ENCODE data around the gene PHF21B.
"Not testable (repeated sequence)": the region's sequence is repeated elsewhere in the genome, so short reads cannot be mapped to it uniquely, and the experiment has no call there.

PHF21B gene

DNA sequence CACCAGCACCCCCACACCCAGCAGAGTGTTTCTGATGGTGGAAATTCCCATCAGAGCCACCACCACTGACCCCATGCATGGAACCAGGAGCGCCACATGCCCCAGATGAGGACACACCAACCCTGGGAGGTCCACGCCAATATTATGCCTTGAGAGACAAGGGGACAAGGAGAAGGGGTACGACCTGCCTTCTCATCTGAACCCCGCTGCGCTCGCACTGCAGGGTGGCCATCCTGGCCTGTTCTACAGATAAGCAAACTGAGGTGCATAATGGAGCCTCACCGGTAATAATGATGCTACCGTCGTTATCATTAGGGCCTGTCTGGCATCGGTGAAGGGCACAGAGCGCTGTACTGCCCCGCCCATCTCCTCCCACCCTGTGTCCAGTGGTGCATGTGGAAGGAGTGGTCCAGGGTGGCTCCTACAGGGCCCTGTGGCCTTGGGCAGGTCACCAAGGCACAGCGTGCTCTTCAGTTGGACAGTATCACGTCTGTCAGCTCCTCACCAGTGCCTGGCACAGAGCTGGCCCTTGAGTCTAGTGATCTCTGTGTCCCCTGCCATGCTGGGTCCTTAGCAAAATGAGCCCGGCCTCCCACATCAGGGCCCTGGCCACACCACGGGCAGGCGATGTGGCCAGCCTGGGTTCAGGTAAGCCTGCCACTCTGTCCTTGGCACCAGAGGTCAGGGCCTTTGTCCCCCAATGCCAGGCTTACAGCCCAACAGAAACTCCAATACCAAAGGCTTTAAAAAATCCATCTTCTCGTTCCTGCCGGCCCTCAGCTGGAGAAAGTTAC lies 92.2 kb downstream of the PHF21B start:
- DNase-seq (ENCODE audit: low spot score in 2 of 2) (no peak), ATAC-seq (no peak)
- Mint-ChIP-seq H3K36me3 (no peaks in the 10 kb centered on the region), H3K27ac (no peak overlapping the region), H3K4me3 (no peak overlapping the region), H3K9me3 (no peaks in the 10 kb centered on the region), H3K4me1 (no peaks in the 10 kb centered on the region)

DNA sequence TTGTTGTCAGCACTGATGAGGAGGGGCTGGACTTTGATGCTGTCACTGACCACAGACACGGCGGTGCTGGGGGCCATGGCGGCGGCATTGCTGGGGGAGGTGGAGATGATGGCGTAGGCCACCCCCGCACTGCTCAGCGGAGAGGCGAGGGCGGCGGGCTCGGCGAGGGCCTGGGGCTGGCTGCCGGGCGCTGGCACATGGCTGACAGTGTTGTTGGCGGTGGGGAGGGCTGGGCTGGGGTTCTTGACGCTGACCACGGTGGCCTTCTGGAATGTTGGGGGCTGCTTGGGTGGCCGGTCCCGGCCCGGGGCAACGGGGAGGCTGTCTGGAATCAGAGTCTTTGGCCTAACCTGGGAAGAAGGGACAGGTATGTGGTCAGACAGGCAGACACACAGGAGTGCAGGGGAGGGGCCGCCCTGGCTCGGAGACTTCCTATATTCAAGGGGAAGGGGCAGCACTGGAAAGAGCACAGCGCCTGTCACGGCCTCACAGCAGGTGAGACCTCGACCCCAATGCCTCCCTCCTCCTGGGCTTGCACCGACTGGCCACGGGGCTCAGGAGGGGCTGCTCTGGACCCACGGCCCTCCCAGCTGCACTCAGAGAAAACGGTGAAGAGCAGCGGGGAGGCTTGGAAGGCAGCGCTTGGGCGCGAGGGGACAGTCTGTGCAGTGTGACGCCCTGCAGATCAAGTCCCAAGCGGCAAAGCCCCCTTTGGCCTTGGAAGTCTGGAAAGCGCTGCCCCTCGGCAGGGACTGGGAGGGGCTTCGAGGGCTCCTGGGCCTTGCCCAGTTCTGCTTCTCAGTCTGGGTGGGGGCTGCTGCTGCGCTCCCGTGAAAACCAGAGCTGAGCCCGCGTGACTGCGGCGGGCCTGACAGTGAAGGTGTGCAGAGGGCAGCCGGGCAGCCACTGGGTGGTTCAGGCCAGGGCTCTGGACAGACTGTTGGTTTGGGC lies 93.2 kb downstream of the PHF21B start:
- Mint-ChIP-seq H3K27ac (no peak overlapping the region), H3K36me3 (no peaks in the 10 kb centered on the region), H3K4me1 (no peaks in the 10 kb centered on the region), H3K4me3 (no peak overlapping the region), H3K9me3 (peaks cover 2% of the 10 kb centered on the region)
- ATAC-seq (no peak), DNase-seq (ENCODE audit: low spot score in 2 of 2) (no peak)

DNA sequence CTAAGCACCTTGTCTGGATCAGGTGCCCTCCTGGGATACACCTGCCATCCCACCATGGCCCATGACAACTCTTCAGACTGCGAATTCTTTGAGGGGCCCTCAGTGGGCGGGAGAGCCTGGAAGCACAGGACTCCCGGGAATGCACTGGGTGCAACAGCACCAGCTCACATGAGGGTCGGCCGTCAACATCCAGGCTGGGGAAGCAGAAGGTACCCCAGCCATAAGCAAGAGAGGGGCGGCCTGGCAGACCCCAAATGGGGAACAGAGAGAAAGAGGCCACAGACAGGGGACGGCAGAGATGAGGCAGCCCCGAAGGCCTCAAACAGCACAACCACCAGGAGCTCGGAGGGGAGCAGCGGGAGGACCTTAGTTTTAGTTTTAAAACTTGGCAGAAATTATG lies 94.4 kb downstream of the PHF21B start:
- ATAC-seq (no peak), DNase-seq (ENCODE audit: low spot score in 2 of 2) (no peak)
- Mint-ChIP-seq H3K36me3 (no peaks in the 10 kb centered on the region), H3K27ac (no peak overlapping the region), H3K4me3 (no peak overlapping the region), H3K9me3 (peaks cover 7% of the 10 kb centered on the region), H3K4me1 (no peaks in the 10 kb centered on the region)

DNA sequence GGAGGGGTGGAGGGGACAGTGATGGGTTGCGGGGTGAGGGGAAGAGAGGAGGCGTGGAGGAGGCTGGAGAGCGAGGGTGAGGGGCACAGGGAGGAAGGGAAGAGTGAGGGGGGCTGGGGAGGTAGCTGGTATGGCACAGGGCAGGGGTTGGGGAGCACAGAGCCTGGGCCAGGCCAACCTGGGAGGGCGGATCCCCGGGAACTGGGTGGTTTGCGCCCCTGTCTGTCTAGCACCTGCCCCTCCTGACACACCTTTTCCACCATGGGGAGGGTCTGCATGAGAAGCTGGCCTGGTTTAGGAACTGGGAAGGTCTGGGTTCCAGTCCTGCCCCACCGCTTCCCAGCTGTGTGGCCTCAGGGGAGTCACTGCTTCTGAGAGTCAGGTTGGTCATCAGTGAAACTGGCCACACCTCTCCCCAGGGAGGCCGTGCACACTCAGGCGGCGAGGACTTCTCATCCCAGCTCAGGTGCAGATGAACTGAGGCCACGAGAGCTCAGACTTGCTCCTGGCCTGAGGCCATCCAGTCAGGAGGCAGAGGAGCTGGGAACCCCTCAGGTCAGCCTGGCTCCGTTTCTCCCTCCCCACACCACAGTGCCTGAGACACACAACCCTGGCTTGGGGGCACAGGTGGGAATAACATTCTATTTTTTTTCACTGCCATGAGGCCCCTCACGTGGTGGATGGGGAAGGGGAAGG lies 95.6 kb downstream of the PHF21B start:
- Mint-ChIP-seq H3K4me3 (no peak overlapping the region), H3K9me3 (peaks cover 8% of the 10 kb centered on the region), H3K27ac (no peak overlapping the region), H3K4me1 (no peaks in the 10 kb centered on the region), H3K36me3 (no peaks in the 10 kb centered on the region)
- DNase-seq (ENCODE audit: low spot score in 2 of 2) (no peak), ATAC-seq (no peak)

DNA sequence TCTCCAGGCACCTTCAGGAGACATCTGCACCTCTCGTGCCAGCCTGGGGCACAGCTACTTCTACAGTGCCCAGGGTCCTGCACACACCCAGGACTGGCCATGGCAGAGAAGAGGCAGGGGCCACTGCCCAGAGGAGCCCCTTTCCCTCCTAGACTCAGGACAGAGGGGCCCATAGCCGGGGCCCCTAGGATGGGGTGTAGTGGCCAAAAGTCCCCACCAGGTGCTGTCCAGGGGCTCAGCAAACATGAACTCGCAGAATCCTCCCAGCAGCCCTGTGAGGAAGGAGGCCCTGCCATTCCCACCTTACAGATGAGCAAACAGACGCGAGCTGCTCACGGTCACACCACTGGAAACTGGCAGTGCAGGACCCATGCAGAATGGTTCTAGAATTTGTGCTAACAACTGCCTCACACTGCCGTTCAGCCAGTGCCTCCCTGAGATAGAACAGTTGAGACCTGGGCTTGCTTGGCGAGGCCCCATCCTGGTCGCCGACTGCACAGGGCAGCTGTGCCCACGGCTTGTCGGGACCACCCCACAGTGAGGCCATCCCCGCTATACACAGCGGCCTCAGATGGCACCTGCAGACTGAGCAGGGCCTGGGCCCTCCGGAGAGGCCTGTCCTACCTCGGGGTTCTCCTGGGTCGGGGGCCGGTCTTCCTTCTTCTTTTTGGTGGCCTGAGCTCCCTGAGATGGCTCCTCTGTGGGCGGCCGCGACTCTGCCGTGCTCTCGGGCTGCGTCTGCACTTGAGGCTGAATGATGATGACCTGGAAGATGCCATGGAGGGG lies 96.4 kb downstream of the PHF21B start:
- DNase-seq (ENCODE audit: low spot score in 2 of 2) (no peak), ATAC-seq (no peak)
- Mint-ChIP-seq H3K9me3 (peaks cover 8% of the 10 kb centered on the region), H3K4me1 (no peaks in the 10 kb centered on the region), H3K36me3 (no peaks in the 10 kb centered on the region), H3K27ac (no peak overlapping the region), H3K4me3 (no peak overlapping the region)

DNA sequence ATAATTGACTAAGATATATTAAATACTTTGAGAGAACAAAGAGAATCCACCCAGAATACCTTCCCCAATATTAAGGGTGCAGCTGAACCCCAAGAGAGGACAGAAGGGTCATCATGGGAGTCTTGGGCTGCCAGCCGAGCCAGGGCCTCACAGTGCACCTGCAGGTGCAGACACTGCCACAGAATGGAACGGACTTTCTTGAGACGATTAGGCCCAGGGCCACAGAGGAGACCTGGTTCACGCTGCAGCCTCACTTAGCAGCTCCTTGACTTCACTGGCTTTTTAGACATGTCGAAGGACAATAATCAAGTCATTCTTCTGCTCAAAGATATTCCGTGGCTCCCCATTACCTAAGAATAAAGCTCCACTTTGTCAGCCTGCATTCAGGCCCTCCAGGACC lies 100.6 kb downstream of the PHF21B start:
- no peak for DNase-seq (ENCODE audit: low spot score in 2 of 2)
- Mint-ChIP-seq H3K9me3 (peaks cover 8% of the 10 kb centered on the region), H3K27ac (no peak overlapping the region), H3K4me1 (no peaks in the 10 kb centered on the region), H3K4me3 (no peak overlapping the region), H3K36me3 (no peaks in the 10 kb centered on the region)
- no peak for ATAC-seq

DNA sequence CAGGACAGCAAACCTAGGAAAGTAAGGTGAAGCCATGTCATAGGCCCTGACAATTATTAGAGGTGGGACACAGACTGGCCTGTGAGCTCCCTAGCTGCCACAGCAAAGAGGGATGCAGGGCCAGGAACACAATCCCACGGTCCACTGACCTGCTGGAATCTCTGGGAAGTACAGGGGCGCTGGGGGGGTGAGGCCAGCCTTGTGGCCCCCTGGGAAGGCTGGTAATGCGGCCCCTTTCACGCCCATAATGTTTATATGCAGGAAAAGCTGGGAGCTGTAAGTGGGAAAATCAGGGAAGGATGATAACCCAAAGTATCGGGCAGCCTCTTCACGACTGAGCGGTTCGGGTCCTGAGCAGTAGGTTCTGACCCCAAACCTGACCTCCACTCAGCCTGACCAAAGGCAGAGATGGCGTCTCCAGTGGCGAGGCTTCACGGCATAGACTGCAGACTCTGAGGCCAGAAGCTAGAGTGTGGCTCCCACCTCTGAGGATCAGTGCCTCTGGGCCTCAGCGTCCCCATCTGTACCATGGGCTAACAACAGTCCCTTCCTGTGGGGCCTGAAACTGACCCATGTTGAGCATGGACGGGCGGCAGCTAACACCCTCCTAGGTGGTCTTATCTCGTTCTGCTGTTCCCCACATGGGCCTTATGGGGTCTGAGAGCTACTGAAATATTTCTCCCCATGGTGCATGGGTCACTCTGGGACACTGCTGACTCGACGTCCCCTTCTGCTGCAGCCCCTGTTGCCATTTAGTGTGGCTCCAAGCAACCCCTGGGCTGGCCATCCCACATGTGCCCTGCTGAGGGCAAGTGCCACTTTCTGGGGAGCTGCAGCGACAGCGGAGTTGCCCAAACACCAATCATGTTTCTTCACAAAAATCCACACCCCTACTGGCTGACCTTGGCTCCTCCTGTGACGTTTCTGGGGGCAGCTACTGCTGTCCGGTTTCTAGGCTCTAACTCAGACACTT lies 101.8 kb downstream of the PHF21B start:
- ATAC-seq, result no peak
- no peak overlapping the region for H3K27ac Mint-ChIP-seq
- DNase-seq (ENCODE audit: low spot score in 2 of 2), result no peak
- H3K4me3 Mint-ChIP-seq, result no peak overlapping the region
- no peaks in the 10 kb centered on the region for H3K36me3 Mint-ChIP-seq
- no peaks in the 10 kb centered on the region for H3K4me1 Mint-ChIP-seq
- H3K9me3 Mint-ChIP-seq, result peaks cover 8% of the 10 kb centered on the region

DNA sequence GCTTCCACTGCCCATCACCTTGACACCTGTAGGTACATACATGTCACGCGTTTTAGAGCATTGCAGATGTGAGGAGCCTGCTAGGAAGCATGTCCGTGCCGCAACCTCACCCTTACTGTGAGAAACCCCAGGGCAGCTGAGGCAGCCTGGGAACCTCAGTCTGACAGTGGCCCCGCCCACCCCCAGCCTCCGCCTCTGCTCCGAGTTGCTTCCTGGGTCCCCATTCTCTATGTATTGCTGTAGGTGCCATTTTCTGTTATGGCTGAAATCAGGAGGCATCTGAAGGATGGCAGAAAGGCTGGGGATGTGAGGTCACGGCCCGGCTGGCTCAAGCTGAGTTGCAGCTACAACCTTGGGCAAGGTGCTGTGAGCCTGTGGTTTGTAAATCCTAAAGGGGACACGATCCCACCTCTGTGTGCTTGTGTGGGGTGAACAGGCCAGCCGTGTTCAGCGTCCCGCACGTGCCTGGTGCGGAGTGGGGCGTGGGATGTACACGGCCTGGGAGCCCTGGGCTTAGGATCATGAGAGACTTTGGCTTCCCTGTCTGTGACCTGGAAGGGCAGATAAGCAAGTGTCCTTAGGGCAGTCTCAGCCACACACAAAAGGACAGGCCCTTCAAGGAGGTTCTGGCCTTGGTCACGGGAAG lies 102.7 kb downstream of the PHF21B start:
- Mint-ChIP-seq H3K9me3 (peaks cover 7% of the 10 kb centered on the region), H3K4me1 (no peaks in the 10 kb centered on the region), H3K4me3 (no peak overlapping the region), H3K27ac (no peak overlapping the region), H3K36me3 (no peaks in the 10 kb centered on the region)
- DNase-seq (ENCODE audit: low spot score in 2 of 2) (no peak), ATAC-seq (no peak)

DNA sequence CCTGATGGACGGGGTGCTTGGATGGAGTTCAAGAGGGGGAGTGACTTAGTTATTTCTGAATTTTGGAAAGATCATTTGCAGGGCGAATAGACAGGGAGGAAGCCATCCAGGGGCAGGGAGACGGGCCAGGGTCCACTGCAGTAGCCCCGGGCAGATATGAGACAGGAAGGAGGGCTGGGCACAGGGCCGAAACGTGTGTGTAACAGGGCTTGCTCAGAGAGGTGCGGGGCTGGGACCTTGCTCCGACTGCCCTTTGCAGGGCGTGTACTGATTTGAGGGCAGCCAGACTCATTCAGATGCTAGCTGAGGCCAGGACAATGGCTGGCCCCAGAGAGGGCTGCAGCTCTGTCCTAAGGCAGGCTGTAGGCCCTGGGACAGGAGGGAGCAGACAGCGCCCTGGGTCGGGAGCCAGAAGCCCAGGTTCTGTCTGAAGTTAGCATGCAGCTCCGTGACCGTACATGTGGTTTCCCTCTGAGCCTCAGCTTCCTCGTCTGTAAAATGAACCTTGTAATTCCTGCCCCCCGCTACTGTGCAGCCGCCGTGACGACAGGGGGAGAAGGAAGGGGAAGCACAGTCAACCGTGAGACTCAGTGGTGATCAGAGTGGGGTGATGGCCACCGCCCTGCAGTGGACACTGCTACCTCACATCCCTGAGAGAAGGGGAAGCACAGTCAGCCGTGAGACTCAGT lies 103.4 kb downstream of the PHF21B start:
- Mint-ChIP-seq H3K36me3 (no peaks in the 10 kb centered on the region), H3K9me3 (peaks cover 7% of the 10 kb centered on the region), H3K4me1 (no peaks in the 10 kb centered on the region), H3K27ac (no peak overlapping the region), H3K4me3 (no peak overlapping the region)
- ATAC-seq (no peak), DNase-seq (ENCODE audit: low spot score in 2 of 2) (no peak)

DNA sequence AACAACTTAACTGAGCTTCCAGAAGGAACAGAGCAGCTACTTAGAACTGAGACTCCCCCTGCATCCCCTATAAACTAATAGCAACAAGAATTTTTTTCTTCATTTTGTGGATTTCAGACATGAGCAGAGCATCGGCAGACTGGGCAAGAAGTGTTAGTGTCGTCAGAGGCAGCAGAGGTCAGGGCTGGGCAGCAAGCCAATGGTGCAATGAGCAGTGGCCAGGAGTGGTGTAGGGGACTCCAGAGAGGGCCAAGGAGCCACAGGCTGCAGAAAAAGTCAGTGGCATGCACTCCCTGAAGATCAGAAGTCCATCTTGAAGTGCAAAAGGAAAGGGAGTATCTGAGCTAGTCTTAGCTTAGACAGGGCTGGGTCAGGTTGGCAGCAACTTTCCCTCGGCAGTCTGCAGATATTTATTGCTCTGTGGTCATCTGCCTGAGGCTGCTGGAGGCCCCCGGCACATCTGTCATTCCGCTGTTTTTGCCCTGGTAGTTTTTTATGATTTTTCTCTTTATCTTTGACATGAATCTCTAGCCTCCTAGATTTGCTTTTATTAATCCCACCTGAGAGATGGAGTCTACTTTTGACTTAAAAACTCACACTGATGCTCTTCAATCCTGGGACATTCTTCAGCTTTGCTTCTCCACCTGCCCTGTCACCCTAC lies 105.2 kb downstream of the PHF21B start:
- not testable (repeated sequence) for DNase-seq (ENCODE audit: low spot score in 2 of 2); H3K4me3 Mint-ChIP-seq; H3K36me3 Mint-ChIP-seq; H3K9me3 Mint-ChIP-seq; ATAC-seq; H3K27ac Mint-ChIP-seq; H3K4me1 Mint-ChIP-seq

DNA sequence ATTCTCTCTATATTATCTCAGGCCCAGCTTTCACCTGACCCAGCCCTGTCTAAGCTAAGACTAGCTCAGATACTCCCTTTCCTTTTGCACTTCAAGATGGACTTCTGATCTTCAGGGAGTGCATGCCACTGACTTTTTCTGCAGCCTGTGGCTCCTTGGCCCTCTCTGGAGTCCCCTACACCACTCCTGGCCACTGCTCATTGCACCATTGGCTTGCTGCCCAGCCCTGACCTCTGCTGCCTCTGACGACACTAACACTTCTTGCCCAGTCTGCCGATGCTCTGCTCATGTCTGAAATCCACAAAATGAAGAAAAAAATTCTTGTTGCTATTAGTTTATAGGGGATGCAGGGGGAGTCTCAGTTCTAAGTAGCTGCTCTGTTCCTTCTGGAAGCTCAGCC lies 106.6 kb downstream of the PHF21B start:
- DNase-seq (ENCODE audit: low spot score in 2 of 2); H3K36me3 Mint-ChIP-seq; ATAC-seq; H3K9me3 Mint-ChIP-seq; H3K4me1 Mint-ChIP-seq; H3K4me3 Mint-ChIP-seq; H3K27ac Mint-ChIP-seq: not testable (repeated sequence)

DNA sequence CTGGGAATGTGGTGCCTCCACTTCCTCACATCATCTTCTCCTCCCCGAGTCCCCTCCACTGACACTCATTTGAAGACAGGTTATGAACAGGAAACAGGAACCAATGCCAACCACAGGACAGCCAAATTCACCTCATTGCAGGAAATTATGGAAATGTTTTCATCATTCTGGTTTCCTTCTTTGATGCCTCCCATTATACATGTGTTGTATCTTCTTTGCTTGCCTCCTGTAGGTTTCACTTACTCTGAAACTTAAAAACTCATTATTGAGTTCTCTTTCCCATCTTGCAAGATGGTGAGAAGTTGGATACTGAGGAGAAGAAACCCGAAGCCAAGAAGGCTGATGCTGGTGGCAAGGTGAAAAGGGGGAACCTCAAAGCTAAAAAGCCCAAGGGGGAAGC lies 108.5 kb downstream of the PHF21B start:
- Mint-ChIP-seq H3K36me3 (no peaks in the 10 kb centered on the region), H3K4me1 (no peaks in the 10 kb centered on the region), H3K9me3 (peaks cover 2% of the 10 kb centered on the region), H3K4me3 (no peak overlapping the region), H3K27ac (no peak overlapping the region)
- DNase-seq (ENCODE audit: low spot score in 2 of 2) (no peak), ATAC-seq (no peak)

DNA sequence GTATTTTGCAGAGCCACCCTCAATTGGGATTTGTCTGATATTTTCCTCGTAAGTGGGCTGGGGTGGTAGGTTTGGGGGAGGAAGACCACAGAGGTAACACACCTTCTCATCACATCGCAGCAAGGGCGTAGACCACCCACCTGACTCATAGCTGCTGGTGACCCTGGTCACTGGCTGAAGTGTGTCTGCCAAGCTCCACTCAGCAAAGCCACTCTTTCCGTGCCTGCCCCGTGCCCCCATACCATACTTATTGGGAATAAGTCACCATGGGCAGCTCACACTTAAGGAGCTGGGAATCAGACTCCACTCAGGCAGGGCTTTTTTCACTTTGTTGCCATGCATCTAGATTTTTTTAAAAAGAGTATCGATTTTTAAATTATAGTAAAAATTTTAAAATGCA lies 111.6 kb downstream of the PHF21B start:
- Mint-ChIP-seq H3K27ac (no peak overlapping the region), H3K9me3 (peaks cover 2% of the 10 kb centered on the region), H3K4me1 (no peaks in the 10 kb centered on the region), H3K4me3 (no peak overlapping the region), H3K36me3 (no peaks in the 10 kb centered on the region)
- ATAC-seq (no peak), DNase-seq (ENCODE audit: low spot score in 2 of 2) (no peak)
